HG02852 (cell line): ENCODE measurements around the gene SLC12A3.

Experiments
- ATAC-seq: cut with Tn5 transposase; IDR thresholded peaks from one replicate; pipeline ENCODE4 v1.9.1; 2021; ENCODE audit warnings: mild to moderate bottlenecking, moderate library complexity; ENCODE audit not compliant: unreplicated experiment

SLC12A3 gene

DNA sequence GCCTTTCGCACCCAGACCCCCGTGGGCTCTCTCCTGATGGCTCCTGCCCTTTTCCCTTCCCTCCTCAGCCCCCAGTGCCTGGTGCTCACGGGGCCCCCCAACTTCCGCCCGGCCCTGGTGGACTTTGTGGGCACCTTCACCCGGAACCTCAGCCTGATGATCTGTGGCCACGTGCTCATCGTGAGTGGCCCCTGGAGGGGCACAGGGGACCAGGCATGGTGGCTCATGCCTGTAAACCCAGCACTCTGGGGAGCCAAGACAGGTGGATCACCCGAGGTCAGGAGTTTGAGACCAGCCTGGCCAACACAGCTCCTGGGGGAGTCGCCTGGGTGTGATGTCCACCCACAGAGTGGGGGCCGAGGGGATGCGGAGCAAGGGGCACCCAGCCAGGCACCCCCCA lies 21.3 kb downstream of the SLC12A3 start:
- no peak for ATAC-seq

DNA sequence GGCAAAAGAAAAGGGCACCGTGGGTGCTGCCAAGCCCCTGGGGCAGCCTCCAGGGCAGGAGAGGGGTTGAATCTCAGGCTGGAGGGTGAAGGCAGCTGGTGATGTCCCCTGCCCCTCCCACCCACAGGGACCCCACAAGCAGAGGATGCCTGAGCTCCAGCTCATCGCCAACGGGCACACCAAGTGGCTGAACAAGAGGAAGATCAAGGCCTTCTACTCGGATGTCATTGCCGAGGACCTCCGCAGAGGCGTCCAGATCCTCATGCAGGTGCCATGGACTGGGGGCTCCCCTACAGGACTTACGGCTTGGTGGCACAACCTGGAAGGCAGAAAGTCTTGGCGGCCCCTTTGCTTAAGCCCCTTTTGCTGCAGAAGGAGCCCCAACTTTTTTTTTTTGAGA lies 21.8 kb downstream of the SLC12A3 start:
- no peak for ATAC-seq

GRCh38 chr16:56888806-56889205 lies 23.8 kb downstream of the SLC12A3 start:
- peak; percentile 78 for ATAC-seq

GRCh38 chr16:56889206-56889605 lies 24.2 kb downstream of the SLC12A3 start:
- ATAC-seq = peak; percentile 31

GRCh38 chr16:56891685-56892084 lies 26.7 kb downstream of the SLC12A3 start:
- no peak for ATAC-seq

DNA sequence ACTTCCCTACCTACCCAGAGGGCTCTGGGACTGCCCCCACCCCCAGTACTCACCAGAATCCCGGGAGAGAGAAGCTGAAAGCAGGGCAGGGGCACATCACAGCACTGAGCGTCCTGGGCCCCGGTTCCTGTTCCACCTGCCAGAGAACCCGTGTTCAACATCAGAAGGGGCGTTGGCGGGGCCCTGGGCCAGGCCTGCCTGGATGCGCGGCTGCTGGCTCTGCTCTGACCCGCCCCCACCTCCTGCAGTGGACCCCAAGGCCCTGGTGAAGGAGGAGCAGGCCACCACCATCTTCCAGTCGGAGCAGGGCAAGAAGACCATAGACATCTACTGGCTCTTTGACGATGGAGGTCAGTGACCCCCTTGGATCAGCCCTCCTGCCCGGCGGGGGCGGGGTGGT lies 27.7 kb downstream of the SLC12A3 start:
- no peak for ATAC-seq

- ATAC-seq = no peak
These were observed 29.4 kb downstream of the SLC12A3 start for GRCh38 chr16:56894331-56894917.

DNA sequence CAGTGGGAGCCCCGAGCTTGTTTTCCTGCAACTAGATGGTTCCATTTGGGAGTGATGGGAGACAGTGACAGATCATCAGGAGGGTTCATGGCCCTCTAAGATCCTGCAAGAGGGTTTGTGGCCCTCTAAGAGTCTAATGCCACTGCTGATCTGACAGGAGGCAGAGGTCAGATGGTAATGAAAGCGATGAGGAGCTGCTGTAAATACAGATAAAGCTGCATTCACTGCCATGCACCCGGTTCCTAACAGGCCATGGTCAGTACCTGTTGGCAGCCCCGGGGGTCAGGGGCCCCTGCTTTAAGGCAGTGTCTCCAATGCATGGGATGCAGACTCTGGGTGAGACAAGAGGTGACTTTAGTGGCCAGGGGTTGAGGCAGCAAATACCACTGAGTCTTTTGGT lies 30.8 kb downstream of the SLC12A3 start:
- no peak for ATAC-seq

DNA sequence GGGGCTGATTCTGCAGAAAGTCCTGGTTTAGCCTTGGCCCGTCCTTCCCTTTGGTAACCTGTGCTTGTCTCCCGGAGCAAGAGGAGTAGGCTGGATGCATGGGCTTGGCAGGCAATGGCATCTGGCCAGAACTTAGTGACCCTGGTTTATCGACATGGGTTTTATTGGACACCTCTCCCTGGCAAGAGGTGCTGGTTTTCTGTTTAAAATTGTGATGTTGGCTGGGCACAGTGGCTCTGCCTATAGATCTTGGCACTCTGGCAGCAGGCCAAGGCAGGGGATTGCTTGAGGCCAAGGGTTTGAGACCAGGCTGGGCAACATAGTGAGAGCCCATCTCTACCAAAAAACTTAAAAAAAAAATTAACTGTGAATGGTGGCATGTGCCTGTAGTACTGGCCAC lies 31.2 kb downstream of the SLC12A3 start:
- no peak for ATAC-seq

DNA sequence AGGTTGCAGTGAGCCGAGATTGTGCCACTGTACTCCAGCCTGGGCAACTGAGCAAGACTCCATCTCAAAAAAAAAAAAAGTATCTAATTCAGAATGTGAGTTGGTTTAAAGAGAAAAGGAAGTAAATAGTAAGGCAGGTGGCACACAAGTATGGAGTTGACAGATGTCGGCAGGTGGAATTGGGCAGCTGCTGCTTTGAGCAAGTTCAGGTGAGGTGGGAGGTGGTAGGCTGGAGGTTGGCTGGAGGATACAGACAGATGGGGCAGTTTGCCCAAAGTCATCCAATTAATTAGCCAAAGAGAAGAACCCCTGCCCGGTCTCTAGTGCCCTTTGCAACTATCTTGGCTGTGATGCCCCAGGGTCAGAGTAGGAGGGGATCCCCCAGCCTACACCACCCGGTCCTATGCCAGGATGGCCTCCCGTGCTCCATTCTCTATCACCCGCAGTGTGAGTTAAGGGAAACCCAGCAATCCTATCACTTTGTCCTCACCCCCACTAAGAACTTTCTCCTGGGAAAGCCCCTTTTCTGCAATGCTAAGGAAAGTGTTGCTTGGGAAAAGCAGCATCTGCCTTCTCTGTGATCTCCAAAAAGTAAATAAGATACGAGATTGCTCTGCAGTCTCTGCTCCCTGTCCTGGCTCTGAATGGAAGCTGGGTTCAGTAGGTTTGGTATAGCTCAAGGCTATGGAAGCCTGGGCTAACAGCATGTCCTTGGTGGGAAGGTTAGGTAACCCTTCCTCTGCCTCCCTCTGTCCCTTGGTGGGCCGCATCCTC lies 32.2 kb downstream of the SLC12A3 start:
- ATAC-seq = no peak

- ATAC-seq = peak; percentile 82
These were observed 33.8 kb downstream of the SLC12A3 start for GRCh38 chr16:56898847-56899246.

DNA sequence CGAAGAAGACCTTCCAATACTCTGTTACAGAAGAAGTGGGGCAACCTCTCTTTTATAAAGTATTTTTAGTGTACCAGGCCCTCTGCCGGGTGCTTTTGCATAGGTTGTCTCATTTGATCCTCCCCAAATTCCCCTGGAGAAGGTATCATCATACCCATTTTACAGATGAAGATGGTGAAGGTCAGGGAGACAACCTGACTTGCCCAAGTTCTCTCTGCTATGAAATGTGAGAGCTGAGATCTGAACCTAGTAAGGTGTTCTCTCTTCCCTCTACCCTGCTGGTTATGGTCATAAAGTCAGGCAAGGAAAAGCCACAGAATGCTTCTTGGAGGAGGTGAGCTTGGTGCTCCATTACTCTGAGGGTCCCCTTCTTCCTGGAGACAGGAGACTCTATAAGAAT lies 38.9 kb downstream of the SLC12A3 start:
- ATAC-seq = no peak

GRCh38 chr16:56907401-56907800 lies 42.4 kb downstream of the SLC12A3 start:
- ATAC-seq = no peak

- ATAC-seq = no peak
These were observed 44.5 kb downstream of the SLC12A3 start for GRCh38 chr16:56909527-56909979.

DNA sequence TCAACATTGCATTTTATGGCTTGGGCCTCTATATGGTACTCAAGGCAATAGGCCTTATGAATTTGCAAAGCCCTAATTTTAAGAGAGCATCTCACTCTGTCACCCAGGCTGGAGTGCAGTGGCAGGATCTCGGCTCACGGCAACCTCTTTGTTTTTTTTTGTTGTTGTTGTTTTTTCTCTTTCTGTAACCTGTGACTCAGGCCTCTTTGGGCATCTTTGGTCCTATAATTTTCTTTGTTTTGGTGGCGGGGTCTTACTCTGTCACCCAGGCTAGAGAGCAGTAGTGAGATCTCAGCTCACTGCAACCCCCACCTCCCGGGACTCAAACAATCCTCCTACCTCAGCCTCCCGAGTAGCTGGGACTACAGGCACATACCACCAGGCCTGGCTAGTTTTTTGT lies 45.1 kb downstream of the SLC12A3 start:
- ATAC-seq = no peak

DNA sequence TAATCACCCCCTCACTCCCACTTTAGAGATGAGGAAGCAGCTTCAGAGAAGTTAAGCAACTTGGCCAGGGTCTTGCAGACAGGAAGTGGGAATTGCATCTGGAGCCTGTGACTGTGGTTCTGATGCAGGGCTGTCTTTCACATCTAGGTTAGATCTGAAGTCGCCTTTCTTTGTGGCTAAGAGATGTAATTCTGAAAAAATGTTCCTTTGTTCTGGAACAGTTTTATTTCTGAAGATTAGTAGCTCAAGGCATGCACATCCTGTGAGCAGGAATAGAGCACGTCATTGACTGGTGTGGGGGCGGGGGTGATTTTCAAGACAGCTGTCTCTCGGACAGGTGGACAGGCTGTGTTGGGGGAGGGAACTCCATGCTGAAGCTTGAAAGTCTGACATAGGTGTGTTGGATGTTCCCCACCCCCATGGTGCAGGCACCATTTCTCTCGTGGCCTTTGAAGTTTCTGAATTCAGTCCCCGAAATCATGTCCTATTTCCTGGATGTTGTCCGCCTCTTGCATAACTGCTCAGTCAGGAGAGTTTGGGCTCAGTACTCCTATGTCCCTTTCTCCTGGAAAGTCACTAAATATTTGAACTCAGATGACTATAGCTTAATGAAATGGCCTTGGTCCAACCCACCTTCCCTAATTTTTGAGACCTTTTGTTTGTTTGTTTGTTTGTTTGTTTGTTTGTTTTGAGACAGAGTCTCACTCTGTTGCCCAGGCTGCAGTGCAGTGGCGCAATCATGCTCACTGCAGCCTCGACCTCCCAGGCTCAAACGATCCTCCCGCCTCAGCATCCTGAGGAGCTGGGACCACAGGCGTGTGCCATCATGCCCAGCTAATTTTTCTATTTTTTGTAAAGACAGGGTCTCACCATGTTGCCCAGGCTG lies 45.9 kb downstream of the SLC12A3 start:
- peak; percentile 48 for ATAC-seq

- ATAC-seq = peak; percentile 46
These were observed 47.0 kb downstream of the SLC12A3 start for GRCh38 chr16:56911771-56912571.

- ATAC-seq = no peak
These were observed 48.0 kb downstream of the SLC12A3 start for GRCh38 chr16:56912746-56913708.

- no peak for ATAC-seq
These were observed 49.9 kb downstream of the SLC12A3 start for GRCh38 chr16:56914896-56915295.
